Gastrocnemius medialis (tissue), 4 donors: ENCODE measurements around the gene STPG1. TPM values are rescaled to one million over a fixed set of nuclear protein-coding genes. Genes with fewer than 3 reads are reported as not detected.
A peak's percentile ranks its signal among the peaks of the same experiment; 100 is the strongest.

Source experiments
- ATAC-seq, 2 donors: fragments of 150-250 bp; one replicate each; pipeline ENCODE4 v1.9.1; 2016
- DNase-seq, 2 donors: peaks; one replicate each; pipeline ENCODE4 v3.0.0-alpha.2; 2019
- H3K27ac ChIP-seq, 4 donors: fragments of 200-600 bp; sonication (generic); 1 replicate in 1 of 4; 2 replicates in 3 of 4; pipeline ENCODE4 v1.5.1; 2016 to 2018; ENCODE audit warnings: mild to moderate bottlenecking in 2 of 4, moderate library complexity in 1 of 4
- H3K27me3 ChIP-seq, 3 donors: fragments of 200-600 bp; sonication (generic) in 2 of 3; 1 replicate in 1 of 3; 2 replicates in 2 of 3; pipeline versions ENCODE4 v1.5.1 to v1.6.0; 2016 to 2019; ENCODE audit warnings: mild to moderate bottlenecking in 1 of 3, moderate library complexity in 1 of 3
- H3K36me3 ChIP-seq, 2 donors: fragments of 200-600 bp; sonication (generic) in 1 of 2; one replicate each; pipeline ENCODE4 v1.5.1; 2017 to 2018
- H3K4me1 ChIP-seq, 2 donors: fragments of 200-600 bp; sonication (generic) in 1 of 2; one replicate each; pipeline ENCODE4 v1.5.1; 2016 to 2017; ENCODE audit warnings: mild to moderate bottlenecking in 2 of 2
- H3K4me3 ChIP-seq, 4 donors: fragments of 200-600 bp; sonication (generic) in 3 of 4; 1 replicate in 1 of 4; 2 replicates in 3 of 4; pipeline ENCODE4 v1.5.1; 2016 to 2019; ENCODE audit warnings: mild to moderate bottlenecking in 2 of 4
- H3K9me3 ChIP-seq, 3 donors: fragments of 200-600 bp; sonication (generic) in 2 of 3; 1 replicate in 1 of 3; 2 replicates in 2 of 3; pipeline ENCODE4 v1.5.1; 2016 to 2019
- POLR2A ChIP-seq, 2 donors: fragments of 450-650 bp; IDR thresholded peaks; one replicate each; pipeline ENCODE4 v1.6.1; 2017; ENCODE audit warnings: antibody characterized with exemption in 2 of 2, mild to moderate bottlenecking in 2 of 2, moderate library complexity in 2 of 2
- in situ Hi-C, 4 donors: fragments of 200-750 bp; cut with MboI; loops; one replicate each; pipeline versions ENCODE4 v1.15.0 to v1.8.0; 2017; ENCODE audit warnings: low sequenced_read_pairs in 4 of 4
- intact Hi-C: fragments of 100-400 bp; cut with DNase I; formaldehyde crosslinking; loops from one replicate; pipeline ENCODE4 v1.15.1; 2023; ENCODE audit warnings: low total_unique reads
- total RNA-seq, 4 donors: library from RNA; depleted of rRNA; stranded (reverse); fragments of >200 nt; gene quantifications; one replicate each; pipeline versions ENCODE4 v1.1.0 to v1.2.3, GENCODE V29; 2016
- TF ChIP-seq, protein P1 (sequence below), 5 experiments: fragments of 450-650 bp in 3 of 5; fragments of 200-600 bp in 2 of 5; sonication (generic) in 2 of 5; IDR thresholded peaks in 4 of 5; conservative IDR thresholded peaks in 1 of 5; 1 replicate in 4 of 5; 2 replicates in 1 of 5; pipeline ENCODE4 v1.5.1; 2016 to 2019; ENCODE audit warnings: antibody characterized with exemption in 5 of 5, mild to moderate bottlenecking in 3 of 5, moderate library complexity in 3 of 5

The STPG1 gene
- total RNA-seq, 4 donors from 2014 or later = 0.39 to 2.1 (median 0.52) TPM

DNA sequence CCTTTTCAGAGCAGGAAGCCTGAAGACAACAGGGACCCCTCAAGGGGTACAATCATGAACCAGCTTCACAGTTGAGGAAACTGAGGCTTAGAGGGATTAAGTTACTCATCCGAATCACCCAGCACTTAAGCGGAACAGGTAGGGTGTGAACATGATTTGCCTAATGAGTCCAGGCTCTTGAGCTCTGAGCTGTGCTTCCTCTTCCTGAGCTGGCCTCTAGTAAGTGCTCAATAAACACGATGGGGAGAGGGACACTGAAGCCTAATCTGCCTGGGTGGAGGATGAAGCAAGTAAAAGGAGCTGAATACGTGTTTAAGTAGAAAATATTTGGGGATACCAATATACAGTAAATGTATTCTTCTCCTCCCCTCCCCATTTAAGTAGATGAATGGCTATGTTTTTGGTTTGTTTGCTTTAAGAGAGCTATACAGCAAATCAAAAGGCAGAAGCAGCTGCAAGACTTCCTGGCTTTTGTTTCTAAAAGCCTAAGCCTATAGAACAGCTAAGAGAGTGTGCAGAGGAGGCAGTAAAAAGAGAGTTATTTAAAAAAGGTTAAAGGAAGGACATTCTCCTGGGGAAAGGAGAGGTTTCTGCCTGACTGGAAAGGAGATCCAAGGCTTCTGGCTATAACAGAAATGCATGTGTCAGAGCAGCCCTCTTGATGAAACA is 20.5 kb downstream of the STPG1 start:
- ATAC-seq (no peak), DNase-seq (no peak)
- Histone ChIP-seq H3K4me3 (no peak overlapping the region), H3K9me3 (no peaks in the 10 kb centered on the region), H3K27ac (peak overlapping the region in 2 of 4 donors; percentile 77 to 83), H3K27me3 (no peaks in the 10 kb centered on the region), H3K36me3 (no peaks in the 10 kb centered on the region), H3K4me1 (peaks cover 6 to 19% of the 10 kb centered on the region in 2 donors)
- intact Hi-C loops = loop anchor here (1.0 to 10.0 kb wide), 3 partner anchors 194 to 438 kb away; partner anchors contain the start of gene PNRC2
- TF ChIP-seq, protein P1, sequence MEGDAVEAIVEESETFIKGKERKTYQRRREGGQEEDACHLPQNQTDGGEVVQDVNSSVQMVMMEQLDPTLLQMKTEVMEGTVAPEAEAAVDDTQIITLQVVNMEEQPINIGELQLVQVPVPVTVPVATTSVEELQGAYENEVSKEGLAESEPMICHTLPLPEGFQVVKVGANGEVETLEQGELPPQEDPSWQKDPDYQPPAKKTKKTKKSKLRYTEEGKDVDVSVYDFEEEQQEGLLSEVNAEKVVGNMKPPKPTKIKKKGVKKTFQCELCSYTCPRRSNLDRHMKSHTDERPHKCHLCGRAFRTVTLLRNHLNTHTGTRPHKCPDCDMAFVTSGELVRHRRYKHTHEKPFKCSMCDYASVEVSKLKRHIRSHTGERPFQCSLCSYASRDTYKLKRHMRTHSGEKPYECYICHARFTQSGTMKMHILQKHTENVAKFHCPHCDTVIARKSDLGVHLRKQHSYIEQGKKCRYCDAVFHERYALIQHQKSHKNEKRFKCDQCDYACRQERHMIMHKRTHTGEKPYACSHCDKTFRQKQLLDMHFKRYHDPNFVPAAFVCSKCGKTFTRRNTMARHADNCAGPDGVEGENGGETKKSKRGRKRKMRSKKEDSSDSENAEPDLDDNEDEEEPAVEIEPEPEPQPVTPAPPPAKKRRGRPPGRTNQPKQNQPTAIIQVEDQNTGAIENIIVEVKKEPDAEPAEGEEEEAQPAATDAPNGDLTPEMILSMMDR (IDR thresholded peaks at IDR 0.05 in 4 of 5, conservative IDR thresholded peaks at IDR 0.05 in 1 of 5) = no peak
- no peak for TF ChIP-seq POLR2A (IDR thresholded peaks at IDR 0.05)
- in situ Hi-C loops = loop anchor here (5.0 to 25.0 kb wide), 2 partner anchors 191 to 331 kb away; no protein-coding TSS in a partner anchor

DNA sequence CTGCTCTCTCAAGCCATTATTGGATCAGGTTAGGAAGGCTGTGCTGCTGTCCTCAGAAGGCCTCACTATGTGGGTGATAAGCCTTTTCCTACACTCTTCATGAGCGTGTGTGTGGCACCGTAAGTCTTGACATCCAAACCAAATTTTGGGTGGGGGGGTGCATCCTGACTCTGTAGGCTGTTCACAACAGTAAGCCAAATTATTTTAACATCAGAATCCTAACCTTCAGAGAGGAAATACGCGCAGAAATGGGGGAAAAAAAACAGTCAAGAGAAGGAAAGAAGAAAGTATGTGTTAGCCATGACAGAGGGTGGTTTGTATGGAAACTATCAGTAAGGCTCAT is 21.0 kb downstream of the STPG1 start:
- H3K4me1 ChIP-seq = peaks cover 6 to 19% of the 10 kb centered on the region in 2 donors
- no peaks in the 10 kb centered on the region for H3K36me3 ChIP-seq
- no peak for TF ChIP-seq POLR2A (IDR thresholded peaks at IDR 0.05)
- TF ChIP-seq, protein P1 (IDR thresholded peaks at IDR 0.05 in 4 of 5, conservative IDR thresholded peaks at IDR 0.05 in 1 of 5) = no peak
- ATAC-seq (no peak), DNase-seq (no peak)
- intact Hi-C loops (loop anchor here (1.0 to 10.0 kb wide), 3 partner anchors 193 to 438 kb away; partner anchors contain the start of gene PNRC2), in situ Hi-C loops (loop anchor here (5.0 to 25.0 kb wide), 2 partner anchors 190 to 330 kb away; no protein-coding TSS in a partner anchor)
- H3K4me3 ChIP-seq = no peak overlapping the region
- H3K9me3 ChIP-seq = no peaks in the 10 kb centered on the region
- H3K27me3 ChIP-seq = no peaks in the 10 kb centered on the region
- peak overlapping the region; percentile 77 to 85 (median 82) for H3K27ac ChIP-seq

DNA sequence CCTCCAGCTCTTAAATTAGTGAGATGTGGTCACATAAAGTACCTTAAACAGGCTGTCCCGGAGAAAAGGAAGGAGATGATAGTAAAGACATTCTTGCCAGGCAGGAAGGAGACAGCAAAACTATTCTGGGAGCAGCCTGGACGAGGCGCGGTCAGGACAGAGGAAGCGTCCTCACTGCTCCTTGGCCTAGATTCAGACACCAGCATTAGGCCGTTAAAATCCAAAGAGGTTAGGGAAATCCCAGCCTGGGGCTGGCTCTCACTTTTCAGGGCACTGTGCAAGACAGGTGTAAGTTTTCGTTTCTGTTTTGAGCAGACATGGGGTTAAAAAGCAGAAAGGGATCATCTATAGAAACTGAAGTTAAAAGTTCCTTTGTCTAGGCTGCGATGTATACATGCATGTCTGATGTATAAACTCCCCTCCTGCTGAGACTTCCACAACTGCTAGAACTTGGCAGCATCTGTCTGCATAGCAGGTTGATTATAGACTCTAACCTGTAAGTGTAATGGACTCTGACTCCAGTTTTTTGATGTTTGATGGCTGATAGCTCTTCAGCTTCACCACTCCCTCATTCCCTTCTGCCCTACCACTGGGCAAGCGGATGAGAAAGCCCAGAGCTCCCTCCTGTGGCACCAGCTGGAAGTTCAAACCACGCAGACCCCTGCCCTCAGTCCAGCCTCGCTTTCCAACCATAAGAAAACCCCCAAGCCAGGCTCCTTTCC is 21.5 kb downstream of the STPG1 start:
- no peaks in the 10 kb centered on the region for H3K9me3 ChIP-seq
- H3K27ac ChIP-seq = peak overlapping the region; percentile 77 to 85 (median 82)
- DNase-seq (peak; percentile 28 to 54), ATAC-seq (peak; percentile 80 to 87)
- H3K27me3 ChIP-seq = no peaks in the 10 kb centered on the region
- intact Hi-C loops (loop anchor here (1.0 to 10.0 kb wide), 3 partner anchors 193 to 437 kb away; partner anchors contain the start of gene PNRC2), in situ Hi-C loops (loop anchor here (5.0 to 25.0 kb wide), 2 partner anchors 190 to 330 kb away; no protein-coding TSS in a partner anchor)
- peaks cover 6 to 19% of the 10 kb centered on the region in 2 donors for H3K4me1 ChIP-seq
- H3K4me3 ChIP-seq = peak overlapping the region; percentile 32 to 37 (median 34)
- H3K36me3 ChIP-seq = no peaks in the 10 kb centered on the region
- TF ChIP-seq, protein P1 (IDR thresholded peaks at IDR 0.05 in 4 of 5, conservative IDR thresholded peaks at IDR 0.05 in 1 of 5) = peak; percentile 68 to 83 (median 76)
- TF ChIP-seq POLR2A (IDR thresholded peaks at IDR 0.05) = no peak

DNA sequence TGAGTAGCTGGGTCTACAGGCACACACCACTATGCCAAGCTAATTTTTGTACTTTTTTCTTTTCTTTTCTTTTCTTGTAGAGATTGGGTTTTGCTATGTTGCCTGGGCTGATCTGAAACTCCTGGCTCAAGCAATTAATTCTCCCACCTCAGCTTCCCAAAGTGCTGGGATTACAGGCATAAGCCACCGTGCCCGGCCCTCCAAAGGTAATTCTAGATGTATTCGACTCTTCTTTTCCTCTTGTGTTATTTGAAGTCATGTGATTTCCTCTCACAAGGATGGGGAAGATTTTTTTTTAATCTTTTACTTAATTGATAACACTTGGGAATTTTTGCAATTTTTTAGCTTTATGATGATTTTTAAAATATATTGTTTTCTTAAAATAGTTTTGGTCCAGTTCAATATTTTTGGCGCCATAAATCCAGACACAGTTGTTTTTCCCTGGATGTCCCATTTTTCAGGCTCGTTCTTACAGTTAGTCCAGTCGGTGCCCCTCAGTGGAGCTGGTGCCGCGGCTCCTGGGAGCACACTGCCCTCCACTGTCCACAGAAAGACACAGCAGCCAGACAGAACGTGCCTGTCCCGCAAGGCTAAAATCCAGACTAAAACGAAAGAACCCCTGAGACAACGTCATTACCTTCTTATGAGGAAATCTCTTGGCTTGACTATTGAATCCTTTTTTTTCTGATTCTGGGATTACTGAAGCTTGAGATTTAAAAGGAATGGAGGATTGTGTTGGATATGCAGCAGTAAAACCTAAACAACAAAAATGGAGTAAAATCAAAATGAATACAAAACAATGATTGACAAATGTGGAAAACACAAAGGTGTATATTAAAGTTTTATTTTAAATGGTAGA is 22.4 kb downstream of the STPG1 start:
- no peaks in the 10 kb centered on the region for H3K27me3 ChIP-seq
- in situ Hi-C loops (loop anchor here (5.0 to 25.0 kb wide), 2 partner anchors 189 to 329 kb away; no protein-coding TSS in a partner anchor), intact Hi-C loops (loop anchor here (10.0 kb wide), 1 partner anchor 436 kb away; the partner anchor contains the start of gene PNRC2)
- TF ChIP-seq, protein P1 (IDR thresholded peaks at IDR 0.05 in 4 of 5, conservative IDR thresholded peaks at IDR 0.05 in 1 of 5) = peak; percentile 84 to 97 (median 91)
- TF ChIP-seq POLR2A (IDR thresholded peaks at IDR 0.05) = no peak
- H3K4me1 ChIP-seq = peaks cover 6 to 19% of the 10 kb centered on the region in 2 donors
- ATAC-seq (peak; percentile 79 to 88), DNase-seq (peak; percentile 62 to 75)
- H3K27ac ChIP-seq = peak overlapping the region; percentile 77 to 85 (median 82)
- H3K36me3 ChIP-seq = no peaks in the 10 kb centered on the region
- H3K9me3 ChIP-seq = no peaks in the 10 kb centered on the region
- peak overlapping the region; percentile 32 to 37 (median 34) for H3K4me3 ChIP-seq
